Fibroblast of gingiva (primary cell): ENCODE measurements around the gene RAN.
A peak's percentile ranks its signal among the peaks of the same experiment; 100 is the strongest.
"Not testable (repeated sequence)": the region's sequence is repeated elsewhere in the genome, so short reads cannot be mapped to it uniquely, and the experiment has no call there.

ENCODE experiments used
- DNase-seq: peaks from one replicate; pipeline ENCODE4 v3.0.0-alpha.2; 2011; ENCODE audit warnings: low read depth

The RAN gene

DNA sequence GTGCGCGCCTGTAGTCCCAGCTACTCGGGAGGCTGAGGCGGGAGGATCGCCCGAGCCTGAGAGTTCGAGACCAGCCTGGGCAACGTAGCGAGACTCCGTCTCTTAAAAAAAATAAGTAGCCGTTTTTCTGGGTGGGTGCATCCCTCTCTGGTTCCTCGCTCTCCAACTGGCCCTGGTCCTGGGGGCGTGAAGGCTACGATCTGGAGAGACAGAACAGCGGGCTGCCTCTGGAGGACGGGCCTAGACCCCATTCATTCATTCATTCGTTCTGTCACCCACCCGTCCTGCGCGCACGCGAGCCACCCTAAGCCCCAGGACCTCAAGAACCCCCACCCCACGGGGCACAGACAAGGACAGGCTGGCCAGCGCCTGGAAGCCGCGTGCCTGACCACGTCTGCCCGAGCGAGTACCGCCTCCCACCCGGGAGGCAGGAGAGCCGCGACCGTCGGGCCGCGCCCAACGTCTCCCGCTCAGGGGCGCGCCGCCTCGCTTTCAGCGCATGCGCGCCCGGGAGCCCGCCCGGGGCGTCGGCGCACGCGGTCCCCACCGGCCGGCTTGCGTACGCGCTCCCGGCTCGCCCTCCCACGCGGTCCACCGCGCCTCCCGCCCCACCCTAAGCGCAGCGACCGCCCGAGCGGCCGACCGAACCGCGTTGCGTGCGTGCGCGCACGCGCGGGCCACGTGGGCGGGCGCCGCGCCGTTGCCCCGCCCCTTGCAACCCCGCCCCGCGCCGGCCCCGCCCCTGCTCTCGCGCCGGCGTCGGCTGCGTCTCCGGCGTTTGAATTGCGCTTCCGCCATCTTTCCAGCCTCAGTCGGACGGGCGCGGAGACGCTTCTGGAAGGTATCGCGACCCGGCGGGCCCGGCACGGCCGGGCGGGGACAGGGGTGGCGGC, at the start of gene RAN:
Gene RAN (plus strand): TSS at position 781 of the 893 bp plus-strand sequence. CDS start 528 bp downstream, outside the sequence.
- DNase-seq, result peak; percentile 94

DNA sequence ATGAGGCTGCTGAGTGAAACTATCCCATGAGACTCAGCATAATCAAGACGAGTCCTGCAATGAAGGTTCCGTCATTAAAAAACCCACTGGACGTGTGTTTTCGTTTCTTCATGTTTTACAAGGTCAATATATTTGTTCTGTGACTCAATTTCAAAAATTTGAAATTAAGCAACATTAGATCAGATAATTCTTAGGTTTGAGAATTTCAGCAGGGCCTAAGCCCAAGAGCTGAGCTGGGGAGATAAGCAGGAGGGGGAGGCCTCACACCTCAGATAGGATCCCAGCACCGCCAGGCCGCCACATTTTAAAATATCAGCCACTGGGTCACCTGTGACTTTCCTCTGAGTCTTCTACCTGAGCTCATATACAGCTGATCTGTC, 46.1 kb upstream of the RAN start:
- no peak for DNase-seq

DNA sequence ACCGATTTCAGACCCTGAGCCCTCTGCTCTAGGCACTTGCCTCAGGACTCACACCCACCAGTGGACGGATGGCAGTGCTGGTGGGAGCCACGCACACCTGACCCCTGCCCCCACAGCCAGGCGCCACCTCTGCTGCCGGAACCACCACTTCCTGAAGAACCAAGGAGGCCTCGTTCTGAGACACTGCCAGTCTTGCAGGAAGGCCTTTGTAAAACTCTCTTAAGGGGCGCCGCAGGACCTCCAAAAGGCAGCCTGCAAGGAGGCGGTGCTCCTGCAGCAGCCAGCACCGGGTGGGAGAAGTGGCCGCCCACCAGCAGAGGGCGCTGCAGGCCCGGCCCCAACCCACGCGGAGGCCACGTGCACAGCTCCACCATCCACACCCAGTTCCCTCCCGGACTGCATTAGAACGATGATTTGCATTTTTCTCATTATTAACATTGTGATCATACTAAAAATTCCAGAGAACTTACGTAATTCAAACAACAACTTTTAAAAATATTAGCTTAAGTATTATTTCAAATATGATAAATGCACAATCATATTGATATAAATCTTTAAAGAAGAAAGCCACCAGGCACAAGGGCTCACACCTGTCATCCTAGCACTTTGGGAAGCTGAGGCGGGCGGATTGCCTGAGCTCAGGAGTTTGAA, 45.6 kb upstream of the RAN start:
- DNase-seq, result peak; percentile 69

DNA sequence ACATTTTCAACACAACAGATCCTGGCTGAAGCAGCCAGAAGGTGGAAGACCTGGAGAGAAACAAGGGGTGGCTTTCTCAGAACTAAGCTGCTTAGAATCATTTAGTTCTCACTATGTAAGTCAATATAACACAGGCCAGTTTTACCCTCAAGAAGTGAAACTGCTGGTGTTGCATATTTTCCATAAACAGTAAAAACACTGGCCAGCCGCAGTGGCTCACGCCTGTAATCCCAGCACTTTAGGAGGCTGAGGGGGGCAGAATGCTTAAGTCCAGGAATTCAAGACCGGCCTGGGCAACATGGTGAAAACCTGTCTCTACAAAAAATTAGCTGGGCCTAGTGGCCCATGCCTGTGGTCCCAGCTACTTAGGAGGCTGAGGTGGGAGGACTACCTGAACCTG, 44.4 kb upstream of the RAN start:
- DNase-seq, result peak; percentile 50

DNA sequence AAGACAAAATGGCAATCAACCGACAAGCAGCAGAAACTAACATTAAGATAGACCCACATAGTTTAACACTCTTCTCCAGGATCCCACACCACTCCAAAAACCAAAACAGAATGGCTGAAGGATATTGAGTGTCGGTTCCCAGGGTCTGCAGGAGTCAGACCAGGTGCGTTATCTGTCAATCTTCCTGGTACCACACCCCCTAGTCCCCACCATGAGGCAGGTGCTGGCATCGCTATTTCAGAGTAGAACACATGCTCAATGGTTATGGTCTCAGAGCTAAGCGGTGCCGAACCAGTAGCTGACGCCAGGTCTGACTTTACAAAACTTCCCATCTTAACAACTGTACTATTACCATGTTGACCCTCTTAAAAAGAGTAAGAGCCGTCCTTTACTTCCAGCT, 43.0 kb upstream of the RAN start:
- DNase-seq, result no peak

DNA sequence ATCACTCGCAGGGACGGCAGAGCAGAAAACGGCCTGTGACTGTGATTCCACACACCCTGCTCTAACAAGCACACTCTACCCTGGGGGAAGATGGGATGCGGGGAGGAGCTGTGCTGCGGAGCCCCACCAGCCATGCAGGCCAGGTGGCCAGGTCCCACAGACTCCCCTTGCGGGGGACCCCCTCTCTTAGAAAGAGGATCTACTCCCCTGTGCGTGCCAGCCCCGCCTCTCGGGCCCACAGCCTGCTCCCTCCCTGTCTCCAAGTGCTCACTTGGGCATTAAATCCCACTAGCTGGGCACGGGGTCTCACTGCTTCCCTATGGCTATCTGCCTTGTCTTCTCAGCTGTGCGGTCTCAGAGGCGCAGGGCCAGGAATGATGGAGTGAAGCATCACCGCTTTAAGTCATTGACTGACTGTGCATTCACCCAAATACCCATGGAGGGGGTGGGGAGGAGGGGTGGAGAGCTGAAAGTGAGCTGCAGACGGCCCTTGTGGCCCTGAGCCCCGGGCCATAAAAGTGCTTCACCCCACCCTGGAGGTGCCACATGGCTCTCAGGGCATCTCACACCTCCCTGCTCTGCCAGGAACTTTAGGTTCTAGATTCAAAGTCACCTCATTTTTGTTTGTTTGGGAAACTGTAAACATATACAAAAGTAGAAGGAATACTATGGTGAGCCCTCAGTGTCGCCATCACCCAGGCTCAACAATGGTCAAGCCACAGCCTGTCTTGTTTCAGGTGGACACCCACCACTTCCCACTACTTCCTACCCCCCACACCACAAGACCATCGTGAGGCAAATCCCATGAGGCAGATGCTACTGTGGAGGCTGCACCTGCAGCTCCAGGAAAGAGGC, 42.2 kb upstream of the RAN start:
- no peak for DNase-seq

DNA sequence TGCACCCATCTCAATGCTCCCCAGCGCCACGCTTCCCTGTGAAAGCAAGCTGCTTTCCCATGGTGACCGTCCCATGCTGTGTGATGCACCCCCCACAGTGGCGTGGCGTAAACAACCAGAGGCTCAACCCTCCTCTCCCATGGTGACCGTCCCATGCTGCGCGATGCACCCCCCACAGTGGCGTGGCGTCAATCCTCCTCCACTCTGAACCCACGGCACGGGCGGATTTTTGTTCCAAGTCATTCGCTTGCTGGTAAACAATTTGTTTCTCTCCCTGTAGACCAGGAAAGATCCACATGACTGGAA, 41.7 kb upstream of the RAN start:
- DNase-seq, result no peak

DNA sequence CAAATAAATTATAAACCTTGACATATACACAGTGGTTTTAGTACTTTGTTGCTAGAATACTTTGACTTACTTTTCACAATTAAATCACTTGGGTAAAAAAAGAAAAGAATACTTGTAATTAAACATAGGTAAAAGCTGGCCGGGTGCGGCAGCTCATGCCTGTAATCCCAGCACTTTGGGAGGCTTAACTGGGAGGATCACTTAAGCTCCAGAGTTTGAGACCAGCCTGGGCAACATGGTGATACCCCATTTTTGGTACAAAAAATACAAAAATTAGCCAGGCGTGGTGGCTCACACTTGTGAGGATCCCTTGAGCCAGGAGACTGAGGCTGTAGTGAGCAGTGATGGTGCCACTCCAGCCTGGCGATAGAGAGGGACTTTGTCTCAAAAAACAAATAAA, 40.6 kb upstream of the RAN start:
- no peak for DNase-seq

DNA sequence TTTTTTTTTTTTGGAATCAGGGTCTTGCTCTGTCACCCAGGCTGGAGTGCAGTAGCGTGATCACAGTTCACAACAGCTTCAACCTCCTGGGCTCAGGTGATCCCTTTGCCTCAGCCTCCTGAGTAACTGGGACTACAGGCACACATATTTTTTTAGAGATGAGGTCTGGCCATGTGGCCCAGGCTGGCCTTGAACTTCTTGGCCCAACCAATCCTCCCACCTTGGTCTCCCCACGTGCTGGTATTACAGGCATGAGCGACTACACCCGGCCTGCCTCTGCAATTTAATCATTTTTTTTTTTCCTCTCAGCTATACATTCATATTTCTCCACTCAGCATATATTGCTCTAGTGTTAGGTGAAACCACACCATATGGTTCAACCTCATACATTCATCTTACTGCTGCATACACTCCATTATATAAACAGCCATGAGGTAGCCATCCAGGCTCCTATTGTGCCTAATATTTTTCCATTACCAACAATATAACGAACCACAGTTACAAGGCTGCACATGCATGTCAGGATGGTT, 39.9 kb upstream of the RAN start:
- no peak for DNase-seq

DNA sequence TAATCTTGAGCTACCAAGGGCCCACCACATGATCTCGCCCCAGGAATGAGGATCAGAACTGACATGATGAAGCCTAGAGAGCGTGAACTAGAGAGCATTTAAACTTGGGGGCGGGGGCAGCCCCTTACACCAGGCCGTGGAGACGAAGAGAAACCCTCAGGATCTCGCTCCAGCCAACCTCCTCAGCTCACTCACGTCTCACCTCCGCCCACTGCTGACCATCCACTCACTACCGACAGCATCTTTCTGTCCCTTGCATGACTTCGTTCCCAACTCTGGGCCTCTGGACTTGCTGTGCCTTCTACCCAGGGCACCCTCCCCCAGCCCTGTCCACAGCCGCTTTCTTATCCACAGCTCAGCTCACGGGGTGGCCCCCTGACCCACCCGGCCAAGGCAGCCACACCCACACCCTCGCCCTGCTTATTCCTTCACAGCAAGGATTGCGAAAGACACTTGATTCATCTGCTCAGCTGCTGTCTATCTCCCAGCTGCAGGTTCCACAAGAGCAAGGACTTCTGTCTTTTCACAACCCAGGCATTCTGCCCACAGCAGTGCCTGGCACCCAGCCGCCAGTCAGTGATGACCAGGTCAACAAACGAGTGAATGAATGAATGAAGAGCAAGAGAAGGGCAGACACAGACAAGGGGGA, 39.2 kb upstream of the RAN start:
- DNase-seq, result peak; percentile 71

DNA sequence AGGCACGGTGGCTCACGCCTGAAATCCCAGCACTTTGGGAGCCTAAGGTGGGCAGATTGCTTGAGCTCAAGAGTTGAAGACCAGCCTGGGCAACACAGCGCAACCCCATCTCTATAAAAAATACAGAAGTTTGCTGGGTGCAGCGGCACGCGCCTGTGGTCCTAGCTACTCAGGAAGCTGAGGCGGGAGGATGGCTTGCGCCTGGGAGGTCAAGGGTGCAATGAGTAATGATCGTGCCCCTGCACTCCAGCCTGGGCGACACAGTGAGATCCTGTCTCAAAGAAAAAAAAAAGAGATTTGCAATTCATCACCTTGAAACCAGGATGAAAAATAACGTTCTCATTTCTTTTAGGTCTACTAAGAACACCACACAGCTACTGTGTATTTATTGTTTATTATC, 36.9 kb upstream of the RAN start:
- no peak for DNase-seq

DNA sequence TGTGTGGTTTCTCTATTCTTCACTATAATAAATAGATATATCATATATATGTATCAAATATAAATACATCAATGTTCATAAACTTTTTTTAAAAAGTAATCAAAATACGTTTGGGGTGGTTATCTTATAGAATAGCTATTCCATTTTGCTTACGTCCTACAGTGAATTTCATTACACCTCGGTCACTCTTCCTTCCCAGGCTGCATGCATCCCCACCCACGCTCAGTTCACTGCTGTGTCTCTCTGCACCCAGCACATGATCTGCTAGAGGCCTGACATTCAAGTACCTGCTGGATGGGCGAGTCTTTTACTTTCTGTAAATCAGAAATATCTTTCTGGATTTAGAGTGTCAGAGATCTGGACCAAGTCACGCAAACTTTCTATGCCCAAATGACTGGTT, 36.4 kb upstream of the RAN start:
- no peak for DNase-seq

DNA sequence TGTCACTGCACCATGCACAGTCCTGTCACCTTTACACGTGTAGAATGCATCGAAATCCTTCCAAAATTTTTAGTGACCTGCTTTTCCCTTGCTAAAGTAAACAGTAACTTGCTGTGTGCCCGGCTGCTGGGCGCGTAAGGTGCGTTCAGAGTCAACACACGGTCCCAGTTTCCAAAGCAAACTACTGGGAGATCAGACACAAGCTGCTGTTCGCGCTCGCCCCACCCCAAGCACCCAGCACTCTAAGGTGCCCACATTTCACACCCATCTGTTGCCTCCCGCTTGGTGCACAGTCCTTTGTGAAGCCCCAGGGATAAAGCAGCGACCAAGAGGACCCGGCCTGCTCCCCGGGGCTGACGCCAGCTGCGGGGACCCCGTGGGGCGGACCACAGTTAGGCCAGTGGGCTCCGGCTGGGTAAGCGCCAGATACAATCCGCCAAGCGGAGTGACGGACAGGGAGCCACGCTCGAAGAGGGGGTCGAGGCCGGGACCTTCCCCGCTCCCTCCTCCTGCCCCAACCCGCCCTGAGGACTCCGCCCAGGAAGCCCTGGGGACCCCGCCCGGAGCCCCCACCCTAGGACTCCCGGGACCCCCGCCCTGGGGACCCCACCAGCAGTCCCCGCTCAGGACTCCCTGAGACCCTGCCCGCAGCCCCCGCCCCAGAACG, 33.4 kb upstream of the RAN start:
- no peak for DNase-seq

DNA sequence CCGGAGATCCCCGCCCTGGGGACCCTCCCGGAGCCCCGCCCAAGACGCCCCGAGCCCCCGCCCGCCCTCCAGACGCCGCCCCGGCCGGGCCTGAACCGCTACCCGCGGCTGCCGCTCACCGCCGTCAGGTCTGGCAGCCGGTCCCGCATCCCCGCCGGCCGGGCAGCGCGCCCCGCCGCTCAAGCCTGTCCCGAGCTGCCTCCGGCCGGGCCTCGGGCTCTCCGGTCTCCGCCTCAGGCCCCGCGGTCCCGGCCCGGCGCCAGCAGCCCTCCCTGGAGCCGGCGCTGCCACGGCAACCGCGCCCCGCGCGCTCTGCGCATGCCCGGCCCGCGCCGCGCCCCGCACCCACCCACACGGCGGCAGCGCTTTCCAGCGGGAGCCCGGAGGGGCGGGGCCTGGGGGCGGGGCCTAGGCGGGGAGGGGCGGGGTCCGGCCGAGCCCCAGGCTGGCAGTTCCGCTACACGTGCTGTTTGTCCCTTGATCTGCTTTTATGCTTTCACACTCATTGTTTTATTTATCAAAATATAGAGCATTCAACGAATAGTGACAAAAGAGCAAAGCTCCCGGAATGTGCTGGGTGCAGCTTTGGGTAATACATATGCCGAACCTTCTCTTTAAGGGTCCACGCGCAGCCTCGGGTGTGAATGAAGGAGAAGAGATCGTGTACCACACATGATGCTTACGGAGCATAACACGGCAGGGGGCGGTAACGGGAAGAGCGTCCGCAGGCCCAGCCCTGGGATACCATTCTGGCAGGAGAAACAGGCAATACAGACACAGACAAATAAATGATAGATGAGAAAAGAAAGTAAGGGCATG, 32.7 kb upstream of the RAN start, which contains the start of gene STX2:
Gene STX2 (minus strand): TSS at position 300 of the 819 bp plus-strand sequence. CDS start 151 bp downstream, at position 149.
- peak; percentile 75 for DNase-seq

DNA sequence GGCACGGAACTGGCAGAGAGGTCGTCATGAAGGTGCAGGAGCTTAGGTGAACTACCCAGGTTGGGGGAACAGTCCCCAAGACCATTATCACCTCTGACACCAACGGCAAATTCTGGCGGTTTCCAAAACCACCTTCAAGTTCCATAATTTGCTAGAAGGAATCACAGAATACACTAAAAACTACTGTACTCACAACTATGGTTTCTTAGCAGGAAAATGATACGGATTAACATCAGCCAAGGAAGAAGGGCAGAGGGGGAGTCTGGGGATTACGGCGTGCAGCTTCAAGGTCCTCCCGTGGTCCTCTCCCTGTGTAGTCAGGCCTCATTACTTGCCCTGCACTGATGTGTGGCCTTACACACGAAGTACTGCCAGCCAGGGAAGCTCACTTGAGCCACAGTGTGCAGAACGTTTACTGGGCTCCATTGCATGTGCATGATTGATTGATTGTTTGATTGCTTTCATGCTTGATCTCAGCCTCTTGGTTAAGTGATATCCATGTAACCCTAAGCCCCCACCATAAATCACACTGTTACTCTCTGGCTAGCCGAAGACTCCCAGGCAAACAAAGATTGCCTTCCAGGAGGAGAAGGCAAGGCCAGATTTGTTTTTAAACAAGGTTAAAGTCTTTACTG, 32.0 kb upstream of the RAN start:
- DNase-seq, result no peak

DNA sequence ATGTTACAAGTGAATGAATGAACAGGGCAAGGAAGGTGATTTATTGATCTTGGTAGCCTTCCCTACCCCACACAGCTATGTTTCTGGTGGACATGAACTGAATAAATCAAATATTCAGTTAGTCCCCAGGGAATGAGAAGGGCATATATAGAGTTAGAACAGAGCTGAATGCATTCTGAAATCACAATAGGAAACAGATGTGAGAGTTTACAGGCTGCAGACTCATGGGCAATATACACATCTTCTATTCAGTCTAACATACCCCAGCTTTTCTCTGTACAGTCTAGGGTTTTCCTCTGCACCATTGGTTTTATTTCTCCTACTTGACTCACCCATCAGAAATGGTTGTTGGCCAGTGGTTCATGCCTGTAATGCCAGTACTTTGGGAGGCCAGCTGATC, 25.5 kb upstream of the RAN start:
- peak; percentile 73 for DNase-seq

DNA sequence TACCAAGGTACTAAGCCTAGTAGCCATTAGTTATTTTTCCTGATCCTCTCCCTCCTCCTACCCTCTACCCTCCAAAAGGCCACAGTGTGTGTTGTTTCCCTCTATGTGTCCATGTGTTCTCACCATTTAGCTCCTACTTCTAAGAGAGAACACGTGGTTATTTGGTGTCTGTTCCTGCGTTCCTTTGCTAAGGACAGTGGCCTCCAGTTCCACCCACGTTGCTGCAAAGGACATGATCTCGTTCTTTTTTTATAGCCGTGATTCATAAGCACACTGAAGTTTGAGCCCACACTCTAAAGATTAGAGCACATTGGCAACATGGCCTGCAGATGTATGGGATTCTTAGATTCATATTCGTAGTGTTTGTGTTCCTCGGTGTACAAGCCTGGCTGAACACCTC, 24.8 kb upstream of the RAN start:
- DNase-seq, result no peak

DNA sequence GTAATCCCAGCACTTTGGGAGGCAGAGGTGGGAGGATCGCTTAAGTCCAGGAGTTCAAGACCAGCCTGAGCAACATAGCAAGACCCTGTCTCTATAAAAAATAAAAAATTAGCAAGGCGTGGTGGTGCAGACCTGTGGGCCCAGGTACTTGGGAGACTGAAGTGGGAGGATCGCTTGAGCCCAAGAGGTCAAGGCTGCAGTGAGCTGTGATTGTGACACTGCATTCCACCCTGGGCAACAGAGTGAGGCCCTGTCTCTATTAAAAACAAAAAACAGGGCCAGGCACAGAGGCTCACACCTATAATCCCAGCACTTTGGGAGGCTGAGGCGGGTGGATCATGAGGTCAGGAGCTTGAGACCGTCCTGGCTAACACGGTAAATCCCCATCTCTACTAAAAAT, 23.8 kb upstream of the RAN start:
- not testable (repeated sequence) for DNase-seq

DNA sequence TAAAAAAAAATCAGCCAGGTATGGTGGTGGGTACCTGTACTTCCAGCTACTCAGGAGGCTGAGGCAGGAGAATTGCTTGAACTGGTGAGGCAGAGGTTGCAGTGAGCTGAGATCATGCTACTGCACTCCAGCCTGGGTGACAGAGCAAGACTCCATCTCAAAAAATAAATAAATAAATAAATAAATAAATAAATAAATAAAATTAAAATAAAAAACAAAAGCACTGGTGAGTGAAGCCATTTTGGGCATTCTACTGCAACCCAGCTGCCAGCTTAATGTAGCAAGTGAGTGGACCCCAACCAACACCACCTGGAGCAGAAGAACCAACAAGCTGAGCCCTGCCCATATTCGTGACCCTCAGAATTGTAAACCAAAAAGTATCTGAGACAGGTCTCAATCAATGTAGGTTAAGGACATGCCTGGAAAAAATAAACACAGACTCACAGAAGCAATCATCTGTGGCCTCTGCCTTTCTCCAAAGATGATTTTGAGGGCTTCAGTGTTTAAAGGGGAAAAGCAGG, 23.0 kb upstream of the RAN start:
- not testable (repeated sequence) for DNase-seq
